A673 (cell line): Measurements from ENCODE around the gene INTS1. TPM values are rescaled to one million over a fixed set of nuclear protein-coding genes. Genes with fewer than 3 reads are reported as not detected.

ENCODE experiments used
- BruUV-seq: library from RNA; stranded (reverse); fragments of 400-500 nt; replicated peaks from 2 replicates; lab custom pipeline; 2021; lab: Mats Ljungman, UMichigan
- CTCF ChIA-PET: fragments of 300-600 bp; sonication (Branson Sonifier 250); formaldehyde crosslinking; loops from one replicate; lab custom pipeline; 2022; ENCODE audit warnings: antibody characterized with exemption; lab: Charles Lee
- POLR2A ChIA-PET: fragments of 300-600 bp; sonication (Branson Sonifier 250); formaldehyde crosslinking; loops from one replicate; lab custom pipeline; 2022; ENCODE audit warnings: antibody characterized with exemption; ENCODE audit not compliant: low non-redundant PET; lab: Charles Lee
- DNase-seq: peaks from one replicate; pipeline ENCODE4 v3.0.0-alpha.2; 2015; ENCODE audit warnings: low spot score
- H3K27ac ChIP-seq: fragments of 200-600 bp; sonication (generic); 2 replicates; pipeline ENCODE4 v1.5.1; 2016; ENCODE audit warnings: mixed run types, low read depth, mild to moderate bottlenecking, mixed read lengths, antibody characterized with exemption, low read length; ENCODE audit not compliant: poor library complexity, severe bottlenecking
- H3K27me3 ChIP-seq: fragments of 200-600 bp; sonication (generic); replicated peaks from 2 replicates; pipeline ENCODE4 v1.6.1; 2017; ENCODE audit warnings: mixed run types, low read depth, mild to moderate bottlenecking, mixed read lengths, antibody characterized with exemption, low read length; ENCODE audit not compliant: insufficient read depth, poor library complexity
- H3K36me3 ChIP-seq: fragments of 200-600 bp; sonication (generic); 2 replicates; pipeline ENCODE4 v1.6.1; 2016; ENCODE audit warnings: mixed run types, mild to moderate bottlenecking, mixed read lengths, antibody characterized with exemption, low read length; ENCODE audit not compliant: insufficient read depth, poor library complexity, severe bottlenecking
- H3K4me1 ChIP-seq: fragments of 200-600 bp; sonication (generic); 2 replicates; pipeline ENCODE4 v1.6.1; 2017; ENCODE audit warnings: mixed run types, mild to moderate bottlenecking, mixed read lengths, antibody characterized with exemption, low read length; ENCODE audit not compliant: insufficient read depth, poor library complexity, severe bottlenecking
- H3K4me3 ChIP-seq: fragments of 200-600 bp; sonication (generic); 2 replicates; pipeline ENCODE4 v1.5.1; 2016; ENCODE audit warnings: low read depth, mixed run types, mild to moderate bottlenecking, mixed read lengths, low read length; ENCODE audit not compliant: poor library complexity, severe bottlenecking
- H3K9me3 ChIP-seq: fragments of 200-600 bp; sonication (generic); 2 replicates; pipeline ENCODE4 v1.6.1; 2016; ENCODE audit warnings: mixed run types, low read depth, mild to moderate bottlenecking, mixed read lengths, antibody characterized with exemption, low read length; ENCODE audit not compliant: poor library complexity, severe bottlenecking
- EZH2 ChIP-seq: fragments of 200-600 bp; sonication (generic); IDR thresholded peaks from 2 replicates; pipeline ENCODE4 v1.6.1; 2017; ENCODE audit warnings: borderline replicate concordance, low read depth, mild to moderate bottlenecking, mixed read lengths, antibody characterized with exemption, low read length; ENCODE audit not compliant: poor library complexity, severe bottlenecking
- intact Hi-C: fragments of 100-400 bp; cut with micrococcal nuclease; formaldehyde crosslinking; loops from one replicate; pipeline ENCODE4 v1.10.0; 2022; ENCODE audit not compliant: unreplicated experiment
- total RNA-seq: library from RNA; stranded (reverse); gene quantifications from 2 replicates; pipeline ENCODE4 v1.2.3, GENCODE V29; 2021
- TF ChIP-seq, protein P1 (sequence below): fragments of 300-800, 200-600 bp; sonication (generic); conservative IDR thresholded peaks from 2 replicates; pipeline ENCODE4 v1.5.1; 2017; ENCODE audit warnings: low read depth, mild to moderate bottlenecking, antibody characterized with exemption, low read length, moderate library complexity, mixed read lengths

The INTS1 gene
- total RNA-seq, 1 experiment from 2014 or later = 129 TPM

GRCh38 chr7:1550846-1551155 is 46.6 kb upstream of the INTS1 start:
- BruUV-seq = no TSS peak

DNA sequence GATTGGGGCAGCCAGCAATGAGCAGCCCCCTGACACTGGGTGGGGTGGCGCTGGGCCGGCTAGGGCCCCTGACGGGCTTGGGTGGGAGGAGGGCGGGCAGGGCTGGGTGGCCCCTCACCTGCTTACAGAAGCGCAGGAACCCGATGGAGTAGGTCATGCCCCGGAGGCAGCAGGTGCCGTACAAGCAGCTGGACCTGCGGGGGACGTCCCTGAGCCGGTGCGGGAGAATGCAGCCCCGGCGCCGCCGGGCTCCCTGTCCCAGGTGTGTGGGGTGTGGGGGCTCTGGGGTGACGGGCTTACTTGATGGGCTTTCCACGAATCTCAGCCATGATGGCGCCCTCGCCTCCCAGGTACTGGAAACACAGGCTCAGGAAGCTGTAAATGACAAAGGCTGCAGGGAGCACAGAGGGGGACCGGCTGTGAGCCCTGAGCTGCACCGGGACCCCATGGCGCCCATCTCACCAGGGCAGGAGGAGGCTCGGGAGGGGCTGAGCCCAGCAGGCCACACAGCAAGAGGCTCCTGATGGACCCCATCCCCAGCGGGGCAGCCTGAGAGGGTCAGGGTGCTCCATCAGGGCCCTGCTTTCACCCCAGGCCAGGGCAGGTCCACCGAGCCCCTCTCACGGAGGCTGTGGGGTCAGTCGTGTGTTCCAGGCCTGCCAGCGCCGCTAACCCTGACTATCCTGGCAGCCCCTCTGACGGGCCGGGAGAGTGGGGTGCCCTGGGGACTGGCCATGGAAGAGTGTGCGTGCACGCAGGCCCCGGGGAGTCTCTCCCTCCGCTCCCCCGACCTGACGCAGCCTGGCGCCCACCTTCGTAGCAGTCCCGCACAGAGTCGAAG is 46.0 kb upstream of the INTS1 start:
- BruUV-seq = no TSS peak
- ChIA-PET CTCF (no interaction called here), POLR2A (no interaction called here)
- no peaks in the 10 kb centered on the region for H3K4me1 ChIP-seq
- intact Hi-C loops = no loop called here
- no peak for TF ChIP-seq EZH2
- TF ChIP-seq, protein P1, sequence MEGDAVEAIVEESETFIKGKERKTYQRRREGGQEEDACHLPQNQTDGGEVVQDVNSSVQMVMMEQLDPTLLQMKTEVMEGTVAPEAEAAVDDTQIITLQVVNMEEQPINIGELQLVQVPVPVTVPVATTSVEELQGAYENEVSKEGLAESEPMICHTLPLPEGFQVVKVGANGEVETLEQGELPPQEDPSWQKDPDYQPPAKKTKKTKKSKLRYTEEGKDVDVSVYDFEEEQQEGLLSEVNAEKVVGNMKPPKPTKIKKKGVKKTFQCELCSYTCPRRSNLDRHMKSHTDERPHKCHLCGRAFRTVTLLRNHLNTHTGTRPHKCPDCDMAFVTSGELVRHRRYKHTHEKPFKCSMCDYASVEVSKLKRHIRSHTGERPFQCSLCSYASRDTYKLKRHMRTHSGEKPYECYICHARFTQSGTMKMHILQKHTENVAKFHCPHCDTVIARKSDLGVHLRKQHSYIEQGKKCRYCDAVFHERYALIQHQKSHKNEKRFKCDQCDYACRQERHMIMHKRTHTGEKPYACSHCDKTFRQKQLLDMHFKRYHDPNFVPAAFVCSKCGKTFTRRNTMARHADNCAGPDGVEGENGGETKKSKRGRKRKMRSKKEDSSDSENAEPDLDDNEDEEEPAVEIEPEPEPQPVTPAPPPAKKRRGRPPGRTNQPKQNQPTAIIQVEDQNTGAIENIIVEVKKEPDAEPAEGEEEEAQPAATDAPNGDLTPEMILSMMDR = no peak
- DNase-seq = no peak
- H3K9me3 ChIP-seq = no peaks in the 10 kb centered on the region
- H3K4me3 ChIP-seq = no peak overlapping the region
- H3K36me3 ChIP-seq = no peaks in the 10 kb centered on the region
- H3K27ac ChIP-seq = no peak overlapping the region
- no peaks in the 10 kb centered on the region for H3K27me3 ChIP-seq

More at GRCh38 chr7:1550846-1551155, 46.6 kb upstream of the INTS1 start:
- no peak for DNase-seq
- Histone ChIP-seq H3K27ac (no peak overlapping the region), H3K36me3 (no peaks in the 10 kb centered on the region), H3K4me1 (no peaks in the 10 kb centered on the region), H3K4me3 (no peak overlapping the region), H3K9me3 (no peaks in the 10 kb centered on the region), H3K27me3 (no peaks in the 10 kb centered on the region)
- TF ChIP-seq EZH2 = no peak
- TF ChIP-seq, protein P1 = no peak
- intact Hi-C loops = no loop called here
- ChIA-PET POLR2A (no interaction called here), CTCF (no interaction called here)

DNA sequence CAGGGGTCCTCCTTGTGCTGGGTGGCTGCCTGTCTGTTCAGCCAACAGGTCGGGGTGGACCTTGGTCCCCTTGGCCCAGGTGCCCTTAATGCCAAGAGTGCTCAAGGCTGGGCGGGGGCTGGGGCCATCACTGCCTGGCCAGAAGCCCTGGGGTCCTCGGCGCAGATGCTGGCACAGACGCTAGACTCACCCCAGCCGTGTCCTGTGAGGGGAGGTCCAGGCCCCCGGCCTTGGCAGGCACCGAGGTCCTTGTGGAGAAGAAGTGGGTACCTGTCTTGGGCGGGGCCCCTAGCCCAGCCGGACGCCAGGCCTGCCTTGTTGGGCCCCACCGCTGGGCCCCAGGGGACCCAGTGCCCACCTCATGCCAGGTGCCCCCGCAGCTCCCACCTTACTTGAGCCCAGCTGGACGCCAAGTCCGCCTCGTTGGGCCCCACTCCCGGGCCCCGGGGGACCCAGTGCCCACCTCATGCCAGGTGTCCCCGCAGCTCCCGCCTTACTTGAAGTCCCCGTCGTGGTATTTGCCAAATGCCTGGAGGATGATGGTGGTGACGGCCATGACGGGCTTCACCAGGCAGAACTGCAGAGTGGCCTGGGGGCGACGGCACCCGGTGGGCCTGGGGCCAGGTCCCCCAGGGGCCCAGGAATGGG is 45.3 kb upstream of the INTS1 start:
- Histone ChIP-seq H3K4me3 (no peak overlapping the region), H3K9me3 (no peaks in the 10 kb centered on the region), H3K27me3 (no peaks in the 10 kb centered on the region), H3K4me1 (no peaks in the 10 kb centered on the region), H3K36me3 (no peaks in the 10 kb centered on the region), H3K27ac (no peak overlapping the region)
- ChIA-PET CTCF (no interaction called here), POLR2A (no interaction called here)
- TF ChIP-seq, protein P1 = no peak
- TF ChIP-seq EZH2 = no peak
- intact Hi-C loops = no loop called here
- no TSS peak for BruUV-seq
- no peak for DNase-seq
